HepG2 (cell line): Measurements from ENCODE around the gene LHX5. TPM values are rescaled to one million over a fixed set of nuclear protein-coding genes. Genes with fewer than 3 reads are reported as not detected.
A peak's percentile ranks its signal among the peaks of the same experiment; 100 is the strongest.

Source experiments
- FOXC1 ChIP-seq: sonication (generic); formaldehyde crosslinking; IDR thresholded peaks from 2 replicates; pipeline ENCODE4 v1.8.0; 2022; ENCODE audit warnings: mild to moderate bottlenecking, missing genetic modification reagents, borderline replicate concordance
- FOXJ3 ChIP-seq: sonication (generic); formaldehyde crosslinking; IDR thresholded peaks from 2 replicates; pipeline ENCODE4 v1.4.0; 2020; ENCODE audit warnings: missing genetic modification reagents, mild to moderate bottlenecking, borderline replicate concordance
- GFI1 ChIP-seq: sonication (generic); formaldehyde crosslinking; IDR thresholded peaks from 2 replicates; pipeline ENCODE4 v1.5.0; 2020; ENCODE audit warnings: missing genetic modification reagents, mild to moderate bottlenecking, borderline replicate concordance
- MIER2 ChIP-seq: IDR thresholded peaks from 2 replicates; pipeline ENCODE4 v1.6.1; 2016; ENCODE audit warnings: missing biosample characterization, missing genetic modification reagents
- MIER3 ChIP-seq: IDR thresholded peaks from 2 replicates; pipeline ENCODE4 v1.6.1; 2016; ENCODE audit warnings: missing compliant biosample characterization, borderline replicate concordance
- MIXL1 ChIP-seq: IDR thresholded peaks from 2 replicates; pipeline ENCODE4 v1.6.1; 2016
- NCOA5 ChIP-seq: sonication (generic); formaldehyde crosslinking; IDR thresholded peaks from 2 replicates; pipeline ENCODE4 v1.4.0; 2020; ENCODE audit warnings: missing genetic modification reagents
- PCBP1 ChIP-seq: fragments of 200-400 bp; formaldehyde crosslinking; IDR thresholded peaks from 2 replicates; pipeline ENCODE4 v1.6.1; 2017; ENCODE audit warnings: mild to moderate bottlenecking, low read depth, low read length, borderline replicate concordance
- SMAD3 ChIP-seq: sonication (generic); formaldehyde crosslinking; IDR thresholded peaks from 2 replicates; pipeline ENCODE4 v1.4.0; 2020; ENCODE audit warnings: missing genetic modification reagents
- SP140L ChIP-seq: sonication (generic); formaldehyde crosslinking; IDR thresholded peaks from 2 replicates; pipeline ENCODE4 v1.4.0; 2020; ENCODE audit warnings: missing genetic modification reagents, borderline replicate concordance
- STAT5B ChIP-seq: sonication (generic); formaldehyde crosslinking; IDR thresholded peaks from 2 replicates; pipeline ENCODE4 v1.4.0; 2020; ENCODE audit warnings: missing genetic modification reagents
- TBP ChIP-seq: sonication (generic); formaldehyde crosslinking; IDR thresholded peaks from 2 replicates; pipeline ENCODE4 v1.5.0; 2020; ENCODE audit warnings: missing genetic modification reagents
- TSC22D2 ChIP-seq: sonication (generic); formaldehyde crosslinking; IDR thresholded peaks from 2 replicates; pipeline ENCODE4 v1.5.1; 2020; ENCODE audit warnings: missing genetic modification reagents, mild to moderate bottlenecking, borderline replicate concordance
- ZKSCAN8 ChIP-seq: IDR thresholded peaks from 2 replicates; pipeline ENCODE4 v1.6.1; 2016; ENCODE audit warnings: borderline replicate concordance, missing genetic modification reagents, missing compliant biosample characterization
- ZMYM2 ChIP-seq: sonication (generic); formaldehyde crosslinking; IDR thresholded peaks from 2 replicates; pipeline ENCODE4 v1.8.0; 2022; ENCODE audit warnings: mild to moderate bottlenecking, missing genetic modification reagents
- ZNF10 ChIP-seq: sonication (generic); formaldehyde crosslinking; IDR thresholded peaks from 2 replicates; pipeline ENCODE4 v1.4.0; 2020; ENCODE audit warnings: mild to moderate bottlenecking, low read depth, missing genetic modification reagents, borderline replicate concordance
- ZNF124 ChIP-seq: sonication (generic); formaldehyde crosslinking; IDR thresholded peaks from 2 replicates; pipeline ENCODE4 v1.4.0; 2020; ENCODE audit warnings: missing genetic modification reagents
- ZNF572 ChIP-seq: sonication (generic); formaldehyde crosslinking; IDR thresholded peaks from 2 replicates; pipeline ENCODE4 v1.5.1; 2020; ENCODE audit warnings: mild to moderate bottlenecking, missing genetic modification reagents
- ZNF672 ChIP-seq: sonication (generic); formaldehyde crosslinking; IDR thresholded peaks from 2 replicates; pipeline ENCODE4 v1.8.1; 2022; ENCODE audit warnings: missing genetic modification reagents
- ZNF781 ChIP-seq: sonication (generic); formaldehyde crosslinking; IDR thresholded peaks from 2 replicates; pipeline ENCODE4 v1.5.1; 2020; ENCODE audit warnings: borderline replicate concordance, mild to moderate bottlenecking, missing genetic modification reagents; ENCODE audit errors: not compliant biosample characterization
- ZSCAN9 ChIP-seq: IDR thresholded peaks from 2 replicates; pipeline ENCODE4 v1.6.1; 2016; ENCODE audit warnings: borderline replicate concordance
- polyA plus RNA-seq, 8 experiments: library from polyadenylated mRNA; depleted of rRNA in 3 of 8; stranded (reverse) in 7 of 8; unstranded in 1 of 8; fragments of >200 nt; fragmentation: Illumina TruSeq in 4 of 8; extraction: Trizol in 4 of 8; gene quantifications; 2 replicates each; pipeline versions ENCODE4 v1.2.1 to v1.2.3, GENCODE V29; 2011 to 2016; ENCODE audit warnings: low read depth in 4 of 8, missing spikeins in 1 of 8, mixed read lengths in 1 of 8; ENCODE audit not compliant: insufficient read depth in 1 of 8
- total RNA-seq, 5 experiments: library from RNA; depleted of rRNA; stranded (reverse); fragments of >200 nt; fragmentation: Illumina TruSeq; extraction: Trizol; gene quantifications; 2 replicates each; pipeline ENCODE4 v1.2.3, GENCODE V29; 2016; ENCODE audit warnings: low read depth in 1 of 5
- TF ChIP-seq, protein P1 (sequence below): sonication (generic); formaldehyde crosslinking; IDR thresholded peaks from 2 replicates; pipeline ENCODE4 v1.5.0; 2020; ENCODE audit warnings: mild to moderate bottlenecking, low read depth, missing genetic modification reagents, borderline replicate concordance
- TF ChIP-seq, protein P2 (sequence below): sonication (generic); formaldehyde crosslinking; IDR thresholded peaks from 2 replicates; pipeline ENCODE4 v1.4.0; 2020; ENCODE audit warnings: missing genetic modification reagents
- TF ChIP-seq, protein P3 (sequence below): sonication (generic); formaldehyde crosslinking; IDR thresholded peaks from 2 replicates; pipeline ENCODE4 v1.4.0; 2020; ENCODE audit warnings: missing genetic modification reagents
- TF ChIP-seq, protein P4 (sequence below): sonication (generic); formaldehyde crosslinking; IDR thresholded peaks from 2 replicates; pipeline ENCODE4 v1.8.0; 2022; ENCODE audit warnings: missing genetic modification reagents, low read depth, mild to moderate bottlenecking, borderline replicate concordance

The LHX5 gene
- total and polyA plus RNA-seq, 2 of the 13 experiments (the other 11 are each of a cell fraction or from before 2014, with no cell fraction given), result not detected

DNA sequence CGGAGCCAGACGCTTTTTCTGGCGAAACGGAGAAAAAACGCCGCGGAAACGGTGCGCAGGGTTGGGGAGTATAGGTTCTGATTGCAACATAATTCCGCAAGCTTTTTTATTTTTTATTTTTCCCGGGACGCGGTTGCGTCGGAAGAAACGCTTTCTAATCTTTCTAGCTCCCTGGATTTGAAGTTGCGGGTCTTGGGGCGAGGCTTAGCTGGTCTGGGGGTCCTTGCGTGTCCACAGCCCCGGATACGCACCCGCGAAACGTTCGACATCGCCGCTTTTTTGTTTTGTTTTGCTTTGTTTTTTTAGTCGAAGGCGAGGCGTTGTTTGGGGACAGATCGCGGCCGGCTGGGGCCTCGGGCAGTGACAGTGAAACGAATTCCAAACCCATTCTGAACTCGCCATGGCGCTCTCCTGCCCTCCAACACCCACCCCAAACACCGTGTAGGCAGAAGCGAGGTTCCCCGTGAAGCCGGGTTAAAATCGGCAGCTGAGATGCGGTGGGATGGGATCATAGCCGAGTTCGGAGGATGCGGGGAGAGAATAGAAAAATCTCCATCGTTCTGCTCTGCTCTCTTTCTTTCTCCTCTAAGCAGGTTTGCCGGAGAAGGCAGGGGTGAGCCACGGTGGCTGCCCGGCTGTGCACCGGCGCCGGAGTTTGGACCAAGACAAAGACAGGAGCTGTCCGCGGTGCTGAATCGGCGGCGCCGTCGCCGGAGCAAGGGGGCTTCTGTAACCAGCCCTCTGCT is 8.1 kb upstream of the LHX5 start (continued):
- TF ChIP-seq GFI1 (peak; percentile 47; the same call in 1 of the 2 replicates), ZSCAN9 (CRISPR knock-in tag) (peak; percentile 85; the same call in 1 of the 2 replicates), SP140L (CRISPR knock-in tag) (peak; percentile 35; the same call in 1 of the 2 replicates), ZNF124 (CRISPR knock-in tag) (0 out of 2 replicates have a peak, but pooled peaks have one; percentile 45), ZMYM2 (no peak), TBP (CRISPR knock-in tag) (no peak), STAT5B (CRISPR knock-in tag) (0 out of 2 replicates have a peak, but pooled peaks have one; percentile 55), ZNF672 (CRISPR knock-in tag) (no peak), FOXC1 (0 out of 2 replicates have a peak, but pooled peaks have one; percentile 36), ZNF10 (CRISPR knock-in tag) (no peak), NCOA5 (no peak), SMAD3 (CRISPR knock-in tag) (peak; percentile 75; the same call in 1 of the 2 replicates), FOXJ3 (CRISPR knock-in tag) (no peak), MIER2 (CRISPR knock-in tag) (peak; percentile 98), MIXL1 (CRISPR knock-in tag) (0 out of 2 replicates have a peak, but pooled peaks have one; percentile 39), TSC22D2 (CRISPR knock-in tag) (peak; percentile 90), ZNF781 (CRISPR knock-in tag) (peak; percentile 52), ZKSCAN8 (CRISPR knock-in tag) (no peak), PCBP1 (no peak), MIER3 (CRISPR knock-in tag) (no peak), ZNF572 (CRISPR knock-in tag) (no peak)
- TF ChIP-seq, protein P1, sequence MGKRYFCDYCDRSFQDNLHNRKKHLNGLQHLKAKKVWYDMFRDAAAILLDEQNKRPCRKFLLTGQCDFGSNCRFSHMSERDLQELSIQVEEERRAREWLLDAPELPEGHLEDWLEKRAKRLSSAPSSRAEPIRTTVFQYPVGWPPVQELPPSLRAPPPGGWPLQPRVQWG (CRISPR knock-in tag), result no peak
- TF ChIP-seq, protein P2, sequence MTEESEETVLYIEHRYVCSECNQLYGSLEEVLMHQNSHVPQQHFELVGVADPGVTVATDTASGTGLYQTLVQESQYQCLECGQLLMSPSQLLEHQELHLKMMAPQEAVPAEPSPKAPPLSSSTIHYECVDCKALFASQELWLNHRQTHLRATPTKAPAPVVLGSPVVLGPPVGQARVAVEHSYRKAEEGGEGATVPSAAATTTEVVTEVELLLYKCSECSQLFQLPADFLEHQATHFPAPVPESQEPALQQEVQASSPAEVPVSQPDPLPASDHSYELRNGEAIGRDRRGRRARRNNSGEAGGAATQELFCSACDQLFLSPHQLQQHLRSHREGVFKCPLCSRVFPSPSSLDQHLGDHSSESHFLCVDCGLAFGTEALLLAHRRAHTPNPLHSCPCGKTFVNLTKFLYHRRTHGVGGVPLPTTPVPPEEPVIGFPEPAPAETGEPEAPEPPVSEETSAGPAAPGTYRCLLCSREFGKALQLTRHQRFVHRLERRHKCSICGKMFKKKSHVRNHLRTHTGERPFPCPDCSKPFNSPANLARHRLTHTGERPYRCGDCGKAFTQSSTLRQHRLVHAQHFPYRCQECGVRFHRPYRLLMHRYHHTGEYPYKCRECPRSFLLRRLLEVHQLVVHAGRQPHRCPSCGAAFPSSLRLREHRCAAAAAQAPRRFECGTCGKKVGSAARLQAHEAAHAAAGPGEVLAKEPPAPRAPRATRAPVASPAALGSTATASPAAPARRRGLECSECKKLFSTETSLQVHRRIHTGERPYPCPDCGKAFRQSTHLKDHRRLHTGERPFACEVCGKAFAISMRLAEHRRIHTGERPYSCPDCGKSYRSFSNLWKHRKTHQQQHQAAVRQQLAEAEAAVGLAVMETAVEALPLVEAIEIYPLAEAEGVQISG (CRISPR knock-in tag), result peak; percentile 65; the same call in 1 of the 2 replicates
- TF ChIP-seq, protein P3, sequence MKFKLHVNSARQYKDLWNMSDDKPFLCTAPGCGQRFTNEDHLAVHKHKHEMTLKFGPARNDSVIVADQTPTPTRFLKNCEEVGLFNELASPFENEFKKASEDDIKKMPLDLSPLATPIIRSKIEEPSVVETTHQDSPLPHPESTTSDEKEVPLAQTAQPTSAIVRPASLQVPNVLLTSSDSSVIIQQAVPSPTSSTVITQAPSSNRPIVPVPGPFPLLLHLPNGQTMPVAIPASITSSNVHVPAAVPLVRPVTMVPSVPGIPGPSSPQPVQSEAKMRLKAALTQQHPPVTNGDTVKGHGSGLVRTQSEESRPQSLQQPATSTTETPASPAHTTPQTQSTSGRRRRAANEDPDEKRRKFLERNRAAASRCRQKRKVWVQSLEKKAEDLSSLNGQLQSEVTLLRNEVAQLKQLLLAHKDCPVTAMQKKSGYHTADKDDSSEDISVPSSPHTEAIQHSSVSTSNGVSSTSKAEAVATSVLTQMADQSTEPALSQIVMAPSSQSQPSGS (CRISPR knock-in tag), result peak; percentile 61; the same call in 1 of the 2 replicates
- TF ChIP-seq, protein P4, sequence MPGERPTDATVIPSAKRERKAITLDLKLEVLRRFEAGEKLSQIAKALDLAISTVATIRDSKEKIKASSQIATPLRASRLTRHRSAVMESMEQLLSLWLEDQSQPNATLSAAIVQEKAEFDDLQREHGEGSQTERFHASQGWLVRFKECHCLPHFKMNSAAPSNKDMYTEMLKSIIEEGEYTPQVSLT, result no peak
